ENCODE measurements around the gene PROK1. TPM values are rescaled to one million over a fixed set of nuclear protein-coding genes. Genes with fewer than 3 reads are reported as not detected.

The PROK1 gene
- polyA plus RNA-seq, 1 of the 3 experiments (the other 2 are of a cell fraction) = not detected

DNA sequence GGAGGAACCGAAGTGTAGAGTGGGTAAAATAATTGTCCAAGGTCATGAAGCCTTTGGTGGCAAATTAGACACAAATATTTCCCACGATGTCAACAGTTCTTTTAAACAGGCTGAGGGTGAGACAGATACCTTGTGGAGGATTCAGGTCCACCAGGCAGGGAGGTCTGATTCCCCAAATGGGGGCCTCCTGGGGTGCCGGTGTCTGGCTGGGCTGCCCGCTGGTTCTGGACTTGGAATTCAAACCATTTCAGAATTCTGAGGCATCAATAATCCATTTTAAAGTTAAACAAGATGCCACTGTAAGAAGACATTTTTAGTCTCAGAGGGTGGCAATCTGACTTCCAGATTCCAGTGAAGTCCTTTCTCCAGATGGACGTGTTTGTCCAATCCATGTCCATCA is 52.5 kb downstream of the PROK1 start:
- H3K9me2 ChIP-seq = no peaks in the 10 kb centered on the region
- H3K27ac ChIP-seq (ENCODE audit: low read depth in 2 of 2, low read length in 1 of 2) = no peak overlapping the region
- no peaks in the 10 kb centered on the region for H4K20me1 ChIP-seq (ENCODE audit: insufficient read depth)
- no peaks in the 10 kb centered on the region for H3F3A ChIP-seq (replicated peaks; ENCODE audit: insufficient read depth)
- H3K27me3 ChIP-seq (ENCODE audit: insufficient read depth) = no peaks in the 10 kb centered on the region; the same call in 1 of the 2 replicates
- H3K36me3 ChIP-seq (replicated peaks in 1 of 2; ENCODE audit: control insufficient read depth in 1 of 2, insufficient read depth in 2 of 2, low read length in 1 of 2) = no peaks in the 10 kb centered on the region
- TF ChIP-seq NRF1 (IDR thresholded peaks at IDR 0.05; ENCODE audit: low read depth, low read length) = no peak
- TF ChIP-seq TEAD4 (IDR thresholded peaks at IDR 0.05; ENCODE audit: borderline replicate concordance, insufficient read depth) = no peak
- TF ChIP-seq SIN3A (IDR thresholded peaks at IDR 0.05; ENCODE audit: borderline replicate concordance, low read depth, low read length) = no peak
- TF ChIP-seq, protein P1, sequence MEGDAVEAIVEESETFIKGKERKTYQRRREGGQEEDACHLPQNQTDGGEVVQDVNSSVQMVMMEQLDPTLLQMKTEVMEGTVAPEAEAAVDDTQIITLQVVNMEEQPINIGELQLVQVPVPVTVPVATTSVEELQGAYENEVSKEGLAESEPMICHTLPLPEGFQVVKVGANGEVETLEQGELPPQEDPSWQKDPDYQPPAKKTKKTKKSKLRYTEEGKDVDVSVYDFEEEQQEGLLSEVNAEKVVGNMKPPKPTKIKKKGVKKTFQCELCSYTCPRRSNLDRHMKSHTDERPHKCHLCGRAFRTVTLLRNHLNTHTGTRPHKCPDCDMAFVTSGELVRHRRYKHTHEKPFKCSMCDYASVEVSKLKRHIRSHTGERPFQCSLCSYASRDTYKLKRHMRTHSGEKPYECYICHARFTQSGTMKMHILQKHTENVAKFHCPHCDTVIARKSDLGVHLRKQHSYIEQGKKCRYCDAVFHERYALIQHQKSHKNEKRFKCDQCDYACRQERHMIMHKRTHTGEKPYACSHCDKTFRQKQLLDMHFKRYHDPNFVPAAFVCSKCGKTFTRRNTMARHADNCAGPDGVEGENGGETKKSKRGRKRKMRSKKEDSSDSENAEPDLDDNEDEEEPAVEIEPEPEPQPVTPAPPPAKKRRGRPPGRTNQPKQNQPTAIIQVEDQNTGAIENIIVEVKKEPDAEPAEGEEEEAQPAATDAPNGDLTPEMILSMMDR (IDR thresholded peaks at IDR 0.05) = no peak
- no peak for TF ChIP-seq RAD21 (IDR thresholded peaks at IDR 0.05; ENCODE audit: low read length)
- TF ChIP-seq, protein P2, sequence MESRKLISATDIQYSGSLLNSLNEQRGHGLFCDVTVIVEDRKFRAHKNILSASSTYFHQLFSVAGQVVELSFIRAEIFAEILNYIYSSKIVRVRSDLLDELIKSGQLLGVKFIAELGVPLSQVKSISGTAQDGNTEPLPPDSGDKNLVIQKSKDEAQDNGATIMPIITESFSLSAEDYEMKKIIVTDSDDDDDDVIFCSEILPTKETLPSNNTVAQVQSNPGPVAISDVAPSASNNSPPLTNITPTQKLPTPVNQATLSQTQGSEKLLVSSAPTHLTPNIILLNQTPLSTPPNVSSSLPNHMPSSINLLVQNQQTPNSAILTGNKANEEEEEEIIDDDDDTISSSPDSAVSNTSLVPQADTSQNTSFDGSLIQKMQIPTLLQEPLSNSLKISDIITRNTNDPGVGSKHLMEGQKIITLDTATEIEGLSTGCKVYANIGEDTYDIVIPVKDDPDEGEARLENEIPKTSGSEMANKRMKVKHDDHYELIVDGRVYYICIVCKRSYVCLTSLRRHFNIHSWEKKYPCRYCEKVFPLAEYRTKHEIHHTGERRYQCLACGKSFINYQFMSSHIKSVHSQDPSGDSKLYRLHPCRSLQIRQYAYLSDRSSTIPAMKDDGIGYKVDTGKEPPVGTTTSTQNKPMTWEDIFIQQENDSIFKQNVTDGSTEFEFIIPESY (IDR thresholded peaks at IDR 0.05; ENCODE audit: borderline replicate concordance, low read depth) = no peak
- no peak for TF ChIP-seq TCF12 (IDR thresholded peaks at IDR 0.05)
- TF ChIP-seq JUND (IDR thresholded peaks at IDR 0.05) = no peak
- no peak for TF ChIP-seq RXRA (IDR thresholded peaks at IDR 0.05; ENCODE audit: borderline replicate concordance, low read depth)
- no peak for TF ChIP-seq TAF1 (IDR thresholded peaks at IDR 0.05; ENCODE audit: borderline replicate concordance, low read depth, low read length)
- TF ChIP-seq MXI1 (IDR thresholded peaks at IDR 0.05; ENCODE audit: low read depth, low read length) = no peak
- TF ChIP-seq, protein P3, sequence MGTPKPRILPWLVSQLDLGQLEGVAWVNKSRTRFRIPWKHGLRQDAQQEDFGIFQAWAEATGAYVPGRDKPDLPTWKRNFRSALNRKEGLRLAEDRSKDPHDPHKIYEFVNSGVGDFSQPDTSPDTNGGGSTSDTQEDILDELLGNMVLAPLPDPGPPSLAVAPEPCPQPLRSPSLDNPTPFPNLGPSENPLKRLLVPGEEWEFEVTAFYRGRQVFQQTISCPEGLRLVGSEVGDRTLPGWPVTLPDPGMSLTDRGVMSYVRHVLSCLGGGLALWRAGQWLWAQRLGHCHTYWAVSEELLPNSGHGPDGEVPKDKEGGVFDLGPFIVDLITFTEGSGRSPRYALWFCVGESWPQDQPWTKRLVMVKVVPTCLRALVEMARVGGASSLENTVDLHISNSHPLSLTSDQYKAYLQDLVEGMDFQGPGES (IDR thresholded peaks at IDR 0.05; ENCODE audit: low read depth, low read length) = no peak
- no peaks in the 10 kb centered on the region for H3K9me3 ChIP-seq
- H3K4me2 ChIP-seq = no peak overlapping the region
- ChIA-PET CTCF (interaction anchor here (1.0 to 9.3 kb wide), 3 partner anchors 8 to 43 kb away, joined by 3 to 86 read pairs (median 5); partner anchors contain the start of gene KCNA10), POLR2A (interaction anchor here (0.5 to 0.7 kb wide), 2 partner anchors 8 to 65 kb away, joined by 3 read pairs; no protein-coding TSS in a partner anchor)
- no peaks in the 10 kb centered on the region for H3K79me2 ChIP-seq (ENCODE audit: insufficient read depth)
- H3K4me1 ChIP-seq (ENCODE audit: control insufficient read depth in 1 of 2, insufficient read depth in 2 of 2, low read depth in 1 of 2, low read length in 1 of 2) = peaks cover 0 to 4% of the 10 kb centered on the region in 2 experiments; a peak in 1 of 4 replicates
- 44% methylated on average over 5 of the region's 5 CpGs for WGBS (ENCODE audit: low lambda C conversion rate)
- no peak for DNase-seq
- H2AFZ ChIP-seq (ENCODE audit: low read depth) = no peak overlapping the region
- no peak overlapping the region for H3K9ac ChIP-seq
- H3K4me3 ChIP-seq (ENCODE audit: low read depth in 2 of 2, low read length in 1 of 2) = no peak overlapping the region

DNA sequence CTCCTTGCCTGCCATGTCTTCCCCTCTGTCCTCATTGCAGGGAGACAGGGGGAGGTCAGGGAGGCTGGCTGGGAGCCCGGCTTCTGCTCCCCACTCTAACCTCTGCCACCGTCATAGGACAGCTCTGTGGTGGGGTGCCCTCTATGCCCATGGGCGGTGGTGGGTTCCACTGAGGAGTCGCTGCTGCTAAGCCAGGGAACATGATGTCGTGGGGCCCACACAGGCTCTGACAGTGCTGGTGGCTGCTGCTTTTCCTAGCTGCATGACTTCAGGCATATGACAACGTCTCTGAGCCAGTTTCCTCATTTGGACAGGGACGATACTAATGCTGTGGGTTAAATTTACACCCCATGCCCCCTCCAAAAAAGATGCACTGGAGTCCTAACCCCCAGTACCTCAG is 53.3 kb downstream of the PROK1 start:
- Histone ChIP-seq H3K79me2 (ENCODE audit: insufficient read depth) (no peaks in the 10 kb centered on the region), H3K36me3 (replicated peaks in 1 of 2; ENCODE audit: control insufficient read depth in 1 of 2, insufficient read depth in 2 of 2, low read length in 1 of 2) (no peaks in the 10 kb centered on the region), H3K9ac (no peak overlapping the region), H3K27ac (ENCODE audit: low read depth in 2 of 2, low read length in 1 of 2) (no peak overlapping the region), H4K20me1 (ENCODE audit: insufficient read depth) (no peaks in the 10 kb centered on the region), H3K9me2 (no peaks in the 10 kb centered on the region), H3K4me1 (ENCODE audit: control insufficient read depth in 1 of 2, insufficient read depth in 2 of 2, low read depth in 1 of 2, low read length in 1 of 2) (peaks cover 0 to 4% of the 10 kb centered on the region in 2 experiments; a peak in 1 of 4 replicates), H2AFZ (ENCODE audit: low read depth) (no peak overlapping the region), H3K4me2 (no peak overlapping the region), H3K27me3 (ENCODE audit: insufficient read depth) (no peaks in the 10 kb centered on the region; the same call in 1 of the 2 replicates), H3F3A (replicated peaks; ENCODE audit: insufficient read depth) (no peaks in the 10 kb centered on the region), H3K4me3 (ENCODE audit: low read depth in 2 of 2, low read length in 1 of 2) (no peak overlapping the region), H3K9me3 (no peaks in the 10 kb centered on the region)
- no peak for DNase-seq
- ChIA-PET CTCF (interaction anchor here (1.0 kb wide), 1 partner anchor 8 kb away, joined by 5 read pairs; no protein-coding TSS in a partner anchor), POLR2A (interaction anchor here (0.7 kb wide), 1 partner anchor 8 kb away, joined by 3 read pairs; no protein-coding TSS in a partner anchor)
- TF ChIP-seq, protein P4, sequence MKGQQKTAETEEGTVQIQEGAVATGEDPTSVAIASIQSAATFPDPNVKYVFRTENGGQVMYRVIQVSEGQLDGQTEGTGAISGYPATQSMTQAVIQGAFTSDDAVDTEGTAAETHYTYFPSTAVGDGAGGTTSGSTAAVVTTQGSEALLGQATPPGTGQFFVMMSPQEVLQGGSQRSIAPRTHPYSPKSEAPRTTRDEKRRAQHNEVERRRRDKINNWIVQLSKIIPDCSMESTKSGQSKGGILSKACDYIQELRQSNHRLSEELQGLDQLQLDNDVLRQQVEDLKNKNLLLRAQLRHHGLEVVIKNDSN (IDR thresholded peaks at IDR 0.05; ENCODE audit: borderline replicate concordance, low read depth) = no peak
- TF ChIP-seq CHD2 (IDR thresholded peaks at IDR 0.05; ENCODE audit: low read length, partially characterized antibody) (no peak), MEF2A (IDR thresholded peaks at IDR 0.05; ENCODE audit: borderline replicate concordance, low read depth) (no peak), JUND (IDR thresholded peaks at IDR 0.05) (no peak), SMC3 (IDR thresholded peaks at IDR 0.05; ENCODE audit: low read depth, low read length) (no peak), FOXM1 (IDR thresholded peaks at IDR 0.05; ENCODE audit: low read depth) (no peak), FOSL2 (IDR thresholded peaks at IDR 0.05; ENCODE audit: borderline replicate concordance, low read depth) (no peak)
- WGBS (ENCODE audit: low lambda C conversion rate) = 36% methylated on average over 7 of the region's 7 CpGs
